HepG2 (cell line): ENCODE measurements around the gene CDC20. TPM values are rescaled to one million over a fixed set of nuclear protein-coding genes. Genes with fewer than 3 reads are reported as not detected.

Experiments used
- ADNP ChIP-seq: sonication (generic); formaldehyde crosslinking; IDR thresholded peaks from 2 replicates; pipeline ENCODE4 v1.4.0; 2020; ENCODE audit warnings: missing genetic modification reagents
- AGO1 ChIP-seq: fragments of 200-400 bp; formaldehyde crosslinking; IDR thresholded peaks from 2 replicates; pipeline ENCODE4 v1.6.1; 2017; ENCODE audit warnings: mild to moderate bottlenecking, low read depth, low read length, moderate library complexity; ENCODE audit not compliant: poor library complexity, severe bottlenecking
- ELF1 ChIP-seq: sonication (generic); formaldehyde crosslinking; IDR thresholded peaks from 2 replicates; pipeline ENCODE4 v1.4.0; 2020; ENCODE audit warnings: missing genetic modification reagents
- GATAD1 ChIP-seq: IDR thresholded peaks from 2 replicates; pipeline ENCODE4 v1.6.1; 2016; ENCODE audit warnings: missing genetic modification reagents, missing compliant biosample characterization
- HOXA9 ChIP-seq: sonication (generic); formaldehyde crosslinking; IDR thresholded peaks from 2 replicates; pipeline ENCODE4 v1.8.1; 2022; ENCODE audit warnings: missing genetic modification reagents, mild to moderate bottlenecking, moderate library complexity, borderline replicate concordance
- NPAS2 ChIP-seq: sonication (generic); formaldehyde crosslinking; IDR thresholded peaks from 2 replicates; pipeline ENCODE4 v1.8.0; 2022; ENCODE audit warnings: mild to moderate bottlenecking, missing genetic modification reagents, borderline replicate concordance
- RBM39 ChIP-seq: fragments of 200-400 bp; formaldehyde crosslinking; IDR thresholded peaks from one replicate; pipeline ENCODE4 v1.6.1; 2018; ENCODE audit warnings: antibody characterized with exemption, mild to moderate bottlenecking, low read depth, low read length; ENCODE audit not compliant: poor library complexity, severe bottlenecking
- ZNF234 ChIP-seq: sonication (generic); formaldehyde crosslinking; conservative IDR thresholded peaks from 2 replicates; pipeline ENCODE4 v1.5.1; 2020; ENCODE audit warnings: mild to moderate bottlenecking, missing genetic modification reagents
- ZNF337 ChIP-seq: sonication (generic); formaldehyde crosslinking; IDR thresholded peaks from 2 replicates; pipeline ENCODE4 v1.5.1; 2020; ENCODE audit warnings: missing genetic modification reagents, low read depth, mild to moderate bottlenecking, borderline replicate concordance
- ZNF788 ChIP-seq: sonication (generic); formaldehyde crosslinking; IDR thresholded peaks from 2 replicates; pipeline ENCODE4 v1.5.0; 2020; ENCODE audit warnings: mild to moderate bottlenecking, missing genetic modification reagents, borderline replicate concordance
- polyA plus RNA-seq, 8 experiments: library from polyadenylated mRNA; depleted of rRNA in 3 of 8; stranded (reverse) in 7 of 8; unstranded in 1 of 8; fragments of >200 nt; fragmentation: Illumina TruSeq in 4 of 8; extraction: Trizol in 4 of 8; gene quantifications; 2 replicates each; pipeline versions ENCODE4 v1.2.1 to v1.2.3, GENCODE V29; 2011 to 2016; ENCODE audit warnings: low read depth in 4 of 8, missing spikeins in 1 of 8, mixed read lengths in 1 of 8; ENCODE audit not compliant: insufficient read depth in 1 of 8
- total RNA-seq, 5 experiments: library from RNA; depleted of rRNA; stranded (reverse); fragments of >200 nt; fragmentation: Illumina TruSeq; extraction: Trizol; gene quantifications; 2 replicates each; pipeline ENCODE4 v1.2.3, GENCODE V29; 2016; ENCODE audit warnings: low read depth in 1 of 5
- TF ChIP-seq, protein P1 (sequence below): sonication (generic); formaldehyde crosslinking; IDR thresholded peaks from 2 replicates; pipeline ENCODE4 v1.4.0; 2020; ENCODE audit warnings: missing genetic modification reagents, borderline replicate concordance
- TF ChIP-seq, protein P2 (sequence below): IDR thresholded peaks from 2 replicates; pipeline ENCODE4 v1.6.1; 2018; ENCODE audit warnings: missing genetic modification reagents, mild to moderate bottlenecking, missing compliant biosample characterization
- TF ChIP-seq, protein P3 (sequence below), 2 experiments: sonication (generic) in 1 of 2; formaldehyde crosslinking in 1 of 2; IDR thresholded peaks; 2 replicates each; pipeline versions ENCODE4 v1.4.0 to v1.6.1; 2018 to 2020; ENCODE audit warnings: missing genetic modification reagents in 2 of 2, borderline replicate concordance in 1 of 2, low read depth in 1 of 2, mild to moderate bottlenecking in 1 of 2, missing biosample characterization in 1 of 2
- TF ChIP-seq, protein P4 (sequence below), 2 experiments: sonication (generic) in 1 of 2; formaldehyde crosslinking in 1 of 2; IDR thresholded peaks; 2 replicates each; pipeline versions ENCODE4 v1.4.0 to v1.6.1; 2016 to 2020; ENCODE audit warnings: borderline replicate concordance in 1 of 2, low read depth in 1 of 2, mild to moderate bottlenecking in 1 of 2, missing genetic modification reagents in 1 of 2

The CDC20 gene
- total and polyA plus RNA-seq, 2 of the 13 experiments (the other 11 are each of a cell fraction or from before 2014, with no cell fraction given) = 57.9 to 90.0 TPM

DNA sequence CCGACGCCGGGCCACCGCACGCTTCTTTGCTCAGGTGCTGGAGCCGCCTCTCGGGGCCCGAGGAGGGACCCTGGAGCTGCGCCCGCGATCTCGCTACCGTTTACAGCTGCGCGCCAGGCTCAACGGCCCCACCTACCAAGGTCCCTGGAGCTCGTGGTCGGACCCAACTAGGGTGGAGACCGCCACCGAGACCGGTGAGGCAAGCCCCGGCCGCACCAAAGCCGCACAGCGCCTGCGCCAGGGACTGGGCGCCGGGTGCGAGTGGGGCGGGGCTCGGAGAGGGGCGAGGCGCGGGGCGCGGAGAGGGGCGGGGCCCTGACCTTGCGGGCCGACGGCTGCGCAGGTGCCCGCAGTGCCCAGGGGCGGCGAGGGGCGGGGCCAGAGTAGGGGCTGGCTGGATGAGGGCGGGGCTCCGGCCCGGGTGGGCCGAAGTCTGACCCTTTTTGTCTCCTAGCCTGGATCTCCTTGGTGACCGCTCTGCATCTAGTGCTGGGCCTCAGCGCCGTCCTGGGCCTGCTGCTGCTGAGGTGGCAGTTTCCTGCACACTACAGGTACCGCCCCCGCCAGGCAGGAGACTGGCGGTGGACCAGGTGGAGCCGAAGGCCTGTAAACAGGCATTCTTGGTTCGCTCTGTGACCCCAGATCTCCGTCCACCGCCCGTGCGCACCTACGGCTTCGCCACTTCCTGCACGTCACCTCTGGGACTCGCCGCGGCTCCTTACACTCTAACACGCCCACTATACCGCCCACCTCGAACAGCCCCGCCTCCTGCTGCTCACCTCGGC, 9.8 kb upstream of the CDC20 start (continued):
- TF ChIP-seq AGO1 (no peak), ELF1 (0 out of 2 replicates have a peak, but pooled peaks have one; percentile 51), ZNF337 (CRISPR knock-in tag) (peak; percentile 95; the same call in 1 of the 2 replicates), RBM39 (peak; percentile 35), GATAD1 (CRISPR knock-in tag) (no peak), HOXA9 (no peak), ZNF234 (CRISPR knock-in tag) (no peak), ADNP (CRISPR knock-in tag) (0 out of 2 replicates have a peak, but pooled peaks have one; percentile 50), ZNF788 (CRISPR knock-in tag) (no peak; the same call in 1 of the 2 replicates), NPAS2 (CRISPR knock-in tag) (no peak)
- TF ChIP-seq, protein P1, sequence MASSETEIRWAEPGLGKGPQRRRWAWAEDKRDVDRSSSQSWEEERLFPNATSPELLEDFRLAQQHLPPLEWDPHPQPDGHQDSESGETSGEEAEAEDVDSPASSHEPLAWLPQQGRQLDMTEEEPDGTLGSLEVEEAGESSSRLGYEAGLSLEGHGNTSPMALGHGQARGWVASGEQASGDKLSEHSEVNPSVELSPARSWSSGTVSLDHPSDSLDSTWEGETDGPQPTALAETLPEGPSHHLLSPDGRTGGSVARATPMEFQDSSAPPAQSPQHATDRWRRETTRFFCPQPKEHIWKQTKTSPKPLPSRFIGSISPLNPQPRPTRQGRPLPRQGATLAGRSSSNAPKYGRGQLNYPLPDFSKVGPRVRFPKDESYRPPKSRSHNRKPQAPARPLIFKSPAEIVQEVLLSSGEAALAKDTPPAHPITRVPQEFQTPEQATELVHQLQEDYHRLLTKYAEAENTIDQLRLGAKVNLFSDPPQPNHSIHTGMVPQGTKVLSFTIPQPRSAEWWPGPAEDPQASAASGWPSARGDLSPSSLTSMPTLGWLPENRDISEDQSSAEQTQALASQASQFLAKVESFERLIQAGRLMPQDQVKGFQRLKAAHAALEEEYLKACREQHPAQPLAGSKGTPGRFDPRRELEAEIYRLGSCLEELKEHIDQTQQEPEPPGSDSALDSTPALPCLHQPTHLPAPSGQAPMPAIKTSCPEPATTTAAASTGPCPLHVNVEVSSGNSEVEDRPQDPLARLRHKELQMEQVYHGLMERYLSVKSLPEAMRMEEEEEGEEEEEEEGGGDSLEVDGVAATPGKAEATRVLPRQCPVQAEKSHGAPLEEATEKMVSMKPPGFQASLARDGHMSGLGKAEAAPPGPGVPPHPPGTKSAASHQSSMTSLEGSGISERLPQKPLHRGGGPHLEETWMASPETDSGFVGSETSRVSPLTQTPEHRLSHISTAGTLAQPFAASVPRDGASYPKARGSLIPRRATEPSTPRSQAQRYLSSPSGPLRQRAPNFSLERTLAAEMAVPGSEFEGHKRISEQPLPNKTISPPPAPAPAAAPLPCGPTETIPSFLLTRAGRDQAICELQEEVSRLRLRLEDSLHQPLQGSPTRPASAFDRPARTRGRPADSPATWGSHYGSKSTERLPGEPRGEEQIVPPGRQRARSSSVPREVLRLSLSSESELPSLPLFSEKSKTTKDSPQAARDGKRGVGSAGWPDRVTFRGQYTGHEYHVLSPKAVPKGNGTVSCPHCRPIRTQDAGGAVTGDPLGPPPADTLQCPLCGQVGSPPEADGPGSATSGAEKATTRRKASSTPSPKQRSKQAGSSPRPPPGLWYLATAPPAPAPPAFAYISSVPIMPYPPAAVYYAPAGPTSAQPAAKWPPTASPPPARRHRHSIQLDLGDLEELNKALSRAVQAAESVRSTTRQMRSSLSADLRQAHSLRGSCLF = no peak
- TF ChIP-seq, protein P2, sequence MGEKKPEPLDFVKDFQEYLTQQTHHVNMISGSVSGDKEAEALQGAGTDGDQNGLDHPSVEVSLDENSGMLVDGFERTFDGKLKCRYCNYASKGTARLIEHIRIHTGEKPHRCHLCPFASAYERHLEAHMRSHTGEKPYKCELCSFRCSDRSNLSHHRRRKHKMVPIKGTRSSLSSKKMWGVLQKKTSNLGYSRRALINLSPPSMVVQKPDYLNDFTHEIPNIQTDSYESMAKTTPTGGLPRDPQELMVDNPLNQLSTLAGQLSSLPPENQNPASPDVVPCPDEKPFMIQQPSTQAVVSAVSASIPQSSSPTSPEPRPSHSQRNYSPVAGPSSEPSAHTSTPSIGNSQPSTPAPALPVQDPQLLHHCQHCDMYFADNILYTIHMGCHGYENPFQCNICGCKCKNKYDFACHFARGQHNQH = peak; percentile 47; the same call in 1 of the 2 replicates
- TF ChIP-seq, protein P3, sequence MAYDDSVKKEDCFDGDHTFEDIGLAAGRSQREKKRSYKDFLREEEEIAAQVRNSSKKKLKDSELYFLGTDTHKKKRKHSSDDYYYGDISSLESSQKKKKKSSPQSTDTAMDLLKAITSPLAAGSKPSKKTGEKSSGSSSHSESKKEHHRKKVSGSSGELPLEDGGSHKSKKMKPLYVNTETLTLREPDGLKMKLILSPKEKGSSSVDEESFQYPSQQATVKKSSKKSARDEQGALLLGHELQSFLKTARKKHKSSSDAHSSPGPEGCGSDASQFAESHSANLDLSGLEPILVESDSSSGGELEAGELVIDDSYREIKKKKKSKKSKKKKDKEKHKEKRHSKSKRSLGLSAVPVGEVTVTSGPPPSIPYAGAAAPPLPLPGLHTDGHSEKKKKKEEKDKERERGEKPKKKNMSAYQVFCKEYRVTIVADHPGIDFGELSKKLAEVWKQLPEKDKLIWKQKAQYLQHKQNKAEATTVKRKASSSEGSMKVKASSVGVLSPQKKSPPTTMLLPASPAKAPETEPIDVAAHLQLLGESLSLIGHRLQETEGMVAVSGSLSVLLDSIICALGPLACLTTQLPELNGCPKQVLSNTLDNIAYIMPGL (CRISPR knock-in tag; IDR thresholded peaks at IDR 0.05; ENCODE audit: borderline replicate concordance in 1 of 2, low read depth in 1 of 2) = peak; percentile 59 to 65; a peak in 3 of 4 replicates
- TF ChIP-seq, protein P4, sequence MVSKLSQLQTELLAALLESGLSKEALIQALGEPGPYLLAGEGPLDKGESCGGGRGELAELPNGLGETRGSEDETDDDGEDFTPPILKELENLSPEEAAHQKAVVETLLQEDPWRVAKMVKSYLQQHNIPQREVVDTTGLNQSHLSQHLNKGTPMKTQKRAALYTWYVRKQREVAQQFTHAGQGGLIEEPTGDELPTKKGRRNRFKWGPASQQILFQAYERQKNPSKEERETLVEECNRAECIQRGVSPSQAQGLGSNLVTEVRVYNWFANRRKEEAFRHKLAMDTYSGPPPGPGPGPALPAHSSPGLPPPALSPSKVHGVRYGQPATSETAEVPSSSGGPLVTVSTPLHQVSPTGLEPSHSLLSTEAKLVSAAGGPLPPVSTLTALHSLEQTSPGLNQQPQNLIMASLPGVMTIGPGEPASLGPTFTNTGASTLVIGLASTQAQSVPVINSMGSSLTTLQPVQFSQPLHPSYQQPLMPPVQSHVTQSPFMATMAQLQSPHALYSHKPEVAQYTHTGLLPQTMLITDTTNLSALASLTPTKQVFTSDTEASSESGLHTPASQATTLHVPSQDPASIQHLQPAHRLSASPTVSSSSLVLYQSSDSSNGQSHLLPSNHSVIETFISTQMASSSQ (IDR thresholded peaks at IDR 0.05; ENCODE audit: low read depth) = no peak
- TF ChIP-seq, protein P4 (CRISPR knock-in tag; IDR thresholded peaks at IDR 0.05; ENCODE audit: borderline replicate concordance) = 0 out of 2 replicates have a peak, but pooled peaks have one; percentile 15
